OCI-LY3 (cell line): ENCODE data around the gene ESR1.

Experiments used
- H2AFZ ChIP-seq: fragments of 200-600, 300-600 bp; shearing (Covaris generic); 2 replicates; pipeline ENCODE4 v1.6.0; 2014; ENCODE audit warnings: antibody characterized with exemption, low read depth, low read length
- H3K27ac ChIP-seq: fragments of 200-600, 300-600 bp; sonication (generic); 2 replicates; pipeline ENCODE4 v1.5.1; 2014; ENCODE audit warnings: mild to moderate bottlenecking, low read length, moderate library complexity, mixed read lengths
- H3K27me3 ChIP-seq: fragments of 200-600, 300-600 bp; sonication (generic); 2 replicates; pipeline ENCODE4 v1.6.1; 2014; ENCODE audit warnings: low read depth, low read length, mixed read lengths
- H3K36me3 ChIP-seq: fragments of 200-600, 300-600 bp; sonication (generic); replicated peaks from 2 replicates; pipeline ENCODE3; 2014; ENCODE audit warnings: low read depth, low read length, mixed read lengths
- H3K4me1 ChIP-seq: fragments of 300-600, 200-600 bp; sonication (generic); 2 replicates; pipeline ENCODE4 v1.6.1; 2014; ENCODE audit warnings: low read length, mixed read lengths
- H3K4me2 ChIP-seq: fragments of 200-600, 300-600 bp; sonication (generic); 2 replicates; pipeline ENCODE4 v1.6.1; 2014; ENCODE audit warnings: low read length, mixed read lengths
- H3K4me3 ChIP-seq: fragments of 300-600, 200-600 bp; sonication (generic); 2 replicates; pipeline ENCODE4 v1.5.1; 2014; ENCODE audit warnings: antibody characterized with exemption, mild to moderate bottlenecking, low read length, moderate library complexity
- H3K79me2 ChIP-seq: fragments of 300-600, 200-600 bp; shearing (Covaris generic); 2 replicates; pipeline ENCODE4 v1.6.1; 2014; ENCODE audit warnings: mild to moderate bottlenecking, low read length, mixed read lengths
- H3K9ac ChIP-seq: fragments of 300-600, 200-600 bp; shearing (Covaris generic); 2 replicates; pipeline ENCODE4 v1.6.0; 2014; ENCODE audit warnings: mild to moderate bottlenecking, low read length, moderate library complexity
- H3K9me3 ChIP-seq: fragments of 200-600, 300-600 bp; shearing (Covaris generic); 2 replicates; pipeline ENCODE4 v1.6.1; 2014; ENCODE audit warnings: low read length, mixed read lengths; ENCODE audit not compliant: insufficient read depth
- H4K20me1 ChIP-seq: fragments of 200-600, 300-600 bp; sonication (generic); 2 replicates; pipeline ENCODE4 v1.6.1; 2016; ENCODE audit warnings: low read length, mixed read lengths; ENCODE audit not compliant: insufficient read depth
- CTCF ChIP-seq: fragments of 200-600, 300-600 bp; sonication (generic); IDR thresholded peaks from 2 replicates; pipeline ENCODE4 v1.5.1; 2014; ENCODE audit warnings: antibody characterized with exemption, low read length, low read depth
- EZH2phosphoT487 ChIP-seq: fragments of 200-600 bp; shearing (Covaris generic); IDR thresholded peaks from 2 replicates; pipeline ENCODE4 v1.6.1; 2018; ENCODE audit warnings: antibody characterized with exemption, mixed run types, low read depth

The ESR1 gene

GRCh38 chr6:152091201-152091600, 283.7 kb downstream of the ESR1 start:
- Histone ChIP-seq H3K4me1 (peaks cover 12% of the 10 kb centered on the region), H2AFZ (no peak overlapping the region), H3K36me3 (no peaks in the 10 kb centered on the region), H3K9ac (no peak overlapping the region), H3K79me2 (no peaks in the 10 kb centered on the region), H3K27ac (no peak overlapping the region), H3K4me3 (no peak overlapping the region), H4K20me1 (no peaks in the 10 kb centered on the region), H3K9me3 (no peaks in the 10 kb centered on the region), H3K27me3 (no peaks in the 10 kb centered on the region), H3K4me2 (no peak overlapping the region)
- TF ChIP-seq CTCF (no peak), EZH2phosphoT487 (no peak)

- Histone ChIP-seq H3K27ac (no peak overlapping the region), H3K4me2 (no peak overlapping the region)
Measured at GRCh38 chr6:152091851-152092341, 284.4 kb downstream of the ESR1 start.

GRCh38 chr6:152093711-152094110, 286.2 kb downstream of the ESR1 start:
- H3K9ac ChIP-seq, result no peak overlapping the region
- H3K27me3 ChIP-seq, result no peaks in the 10 kb centered on the region
- no peaks in the 10 kb centered on the region for H3K79me2 ChIP-seq
- no peak for TF ChIP-seq EZH2phosphoT487
- no peak for TF ChIP-seq CTCF
- peaks cover 12% of the 10 kb centered on the region for H3K4me1 ChIP-seq
- H3K9me3 ChIP-seq, result no peaks in the 10 kb centered on the region
- H3K4me2 ChIP-seq, result no peak overlapping the region
- no peaks in the 10 kb centered on the region for H4K20me1 ChIP-seq
- H2AFZ ChIP-seq, result no peak overlapping the region
- H3K27ac ChIP-seq, result no peak overlapping the region
- H3K36me3 ChIP-seq, result no peaks in the 10 kb centered on the region
- no peak overlapping the region for H3K4me3 ChIP-seq

More at GRCh38 chr6:152091851-152092341, 284.4 kb downstream of the ESR1 start:
- Histone ChIP-seq H3K9ac (no peak overlapping the region), H3K36me3 (no peaks in the 10 kb centered on the region), H2AFZ (no peak overlapping the region), H3K9me3 (no peaks in the 10 kb centered on the region), H4K20me1 (no peaks in the 10 kb centered on the region), H3K79me2 (no peaks in the 10 kb centered on the region), H3K27me3 (no peaks in the 10 kb centered on the region), H3K4me3 (no peak overlapping the region), H3K4me1 (peaks cover 12% of the 10 kb centered on the region)
- TF ChIP-seq EZH2phosphoT487 (no peak), CTCF (no peak)

- H3K36me3 ChIP-seq, result no peaks in the 10 kb centered on the region
- H3K27ac ChIP-seq, result no peak overlapping the region
Measured at GRCh38 chr6:152094276-152094675, 286.8 kb downstream of the ESR1 start.

More at GRCh38 chr6:152094276-152094675, 286.8 kb downstream of the ESR1 start:
- no peaks in the 10 kb centered on the region for H3K9me3 ChIP-seq
- peaks cover 12% of the 10 kb centered on the region for H3K4me1 ChIP-seq
- H3K79me2 ChIP-seq, result no peaks in the 10 kb centered on the region
- no peak overlapping the region for H3K4me2 ChIP-seq
- no peaks in the 10 kb centered on the region for H3K27me3 ChIP-seq
- no peak overlapping the region for H3K9ac ChIP-seq
- no peak overlapping the region for H3K4me3 ChIP-seq
- TF ChIP-seq CTCF (no peak), EZH2phosphoT487 (no peak)
- no peaks in the 10 kb centered on the region for H4K20me1 ChIP-seq
- H2AFZ ChIP-seq, result no peak overlapping the region
